ENCODE results near the gene LPCAT2.

The LPCAT2 gene

DNA sequence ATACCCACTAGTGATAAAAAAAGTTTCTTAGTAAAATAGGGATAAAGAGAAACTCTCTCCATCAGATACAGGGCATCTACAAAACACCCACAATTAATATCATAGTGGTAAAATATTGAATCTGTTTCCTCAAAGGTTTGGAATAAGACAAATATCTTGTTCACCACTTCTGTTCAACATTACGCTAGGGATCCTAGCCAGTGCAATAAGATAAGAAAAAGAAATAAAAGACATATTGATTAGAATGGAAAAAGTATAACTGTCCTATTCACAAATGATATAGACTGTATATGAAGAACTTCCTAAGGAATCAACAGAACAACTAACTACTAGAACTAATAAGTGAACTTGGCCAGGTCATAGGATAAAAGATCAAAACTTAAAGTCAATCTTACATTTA, 12.9 kb downstream of the LPCAT2 start:
- TF ChIP-seq, protein P1, sequence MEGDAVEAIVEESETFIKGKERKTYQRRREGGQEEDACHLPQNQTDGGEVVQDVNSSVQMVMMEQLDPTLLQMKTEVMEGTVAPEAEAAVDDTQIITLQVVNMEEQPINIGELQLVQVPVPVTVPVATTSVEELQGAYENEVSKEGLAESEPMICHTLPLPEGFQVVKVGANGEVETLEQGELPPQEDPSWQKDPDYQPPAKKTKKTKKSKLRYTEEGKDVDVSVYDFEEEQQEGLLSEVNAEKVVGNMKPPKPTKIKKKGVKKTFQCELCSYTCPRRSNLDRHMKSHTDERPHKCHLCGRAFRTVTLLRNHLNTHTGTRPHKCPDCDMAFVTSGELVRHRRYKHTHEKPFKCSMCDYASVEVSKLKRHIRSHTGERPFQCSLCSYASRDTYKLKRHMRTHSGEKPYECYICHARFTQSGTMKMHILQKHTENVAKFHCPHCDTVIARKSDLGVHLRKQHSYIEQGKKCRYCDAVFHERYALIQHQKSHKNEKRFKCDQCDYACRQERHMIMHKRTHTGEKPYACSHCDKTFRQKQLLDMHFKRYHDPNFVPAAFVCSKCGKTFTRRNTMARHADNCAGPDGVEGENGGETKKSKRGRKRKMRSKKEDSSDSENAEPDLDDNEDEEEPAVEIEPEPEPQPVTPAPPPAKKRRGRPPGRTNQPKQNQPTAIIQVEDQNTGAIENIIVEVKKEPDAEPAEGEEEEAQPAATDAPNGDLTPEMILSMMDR (IDR thresholded peaks at IDR 0.05) = no peak
- Histone ChIP-seq H3K9me3 (ENCODE audit: control insufficient read depth, low read length) (no peaks in the 10 kb centered on the region), H3K79me2 (no peaks in the 10 kb centered on the region), H3K36me3 (ENCODE audit: control insufficient read depth, insufficient read depth, low read length) (no peaks in the 10 kb centered on the region), H3K4me1 (no peaks in the 10 kb centered on the region), H3K27ac (no peak overlapping the region), H3K9ac (no peak overlapping the region), H3K27me3 (ENCODE audit: control insufficient read depth, insufficient read depth, low read length) (no peaks in the 10 kb centered on the region), H2AFZ (no peak overlapping the region), H3K4me3 (ENCODE audit: low read depth, low read length) (no peak overlapping the region), H3K4me2 (ENCODE audit: low read length) (no peak overlapping the region)

DNA sequence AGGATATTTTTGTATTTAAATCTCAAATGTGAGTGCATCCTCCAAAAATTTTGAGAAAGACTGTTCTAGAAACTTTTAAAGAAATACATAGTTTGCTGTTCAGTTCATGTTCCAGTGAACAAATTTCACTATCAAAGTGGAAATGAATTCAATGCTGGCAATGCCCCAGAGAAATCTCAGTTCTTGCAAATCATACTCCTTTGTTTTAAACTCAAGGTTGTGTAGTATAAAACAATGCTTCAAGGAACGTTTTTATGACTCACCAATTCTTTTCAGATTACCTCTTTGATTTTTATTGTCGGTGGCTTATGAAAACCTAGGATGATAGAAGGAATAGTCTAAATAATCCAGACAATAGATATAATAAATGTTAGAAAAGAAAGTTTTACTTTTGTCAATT, 17.6 kb downstream of the LPCAT2 start:
- Histone ChIP-seq H3K27ac (no peak overlapping the region), H3K27me3 (ENCODE audit: control insufficient read depth, insufficient read depth, low read length) (no peaks in the 10 kb centered on the region), H3K36me3 (ENCODE audit: control insufficient read depth, insufficient read depth, low read length) (no peaks in the 10 kb centered on the region), H2AFZ (no peak overlapping the region), H3K4me3 (ENCODE audit: low read depth, low read length) (no peak overlapping the region), H3K79me2 (no peaks in the 10 kb centered on the region), H3K9ac (no peak overlapping the region), H3K4me1 (no peaks in the 10 kb centered on the region), H3K4me2 (ENCODE audit: low read length) (no peak overlapping the region), H3K9me3 (ENCODE audit: control insufficient read depth, low read length) (no peaks in the 10 kb centered on the region)
- TF ChIP-seq, protein P1 (IDR thresholded peaks at IDR 0.05) = no peak

DNA sequence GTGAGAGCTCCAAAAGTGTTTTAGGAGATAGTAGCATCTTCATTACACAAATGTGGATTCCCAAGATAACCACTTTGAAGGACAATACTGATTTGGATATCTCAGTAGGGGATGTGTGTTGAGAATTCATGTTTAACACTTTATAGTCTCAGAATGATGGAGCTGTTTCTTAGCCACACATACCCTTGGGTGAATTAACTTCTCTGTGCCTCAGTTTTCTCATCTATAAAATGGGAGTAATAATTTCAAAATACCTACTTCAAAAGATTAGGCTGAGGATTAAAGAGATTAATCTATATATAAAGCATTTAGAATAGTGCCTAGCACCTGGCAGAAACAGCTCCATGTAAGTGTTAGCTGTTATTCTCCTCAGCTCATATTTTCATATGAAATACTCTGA, 19.0 kb downstream of the LPCAT2 start:
- Histone ChIP-seq H3K4me1 (no peaks in the 10 kb centered on the region), H3K36me3 (ENCODE audit: control insufficient read depth, insufficient read depth, low read length) (no peaks in the 10 kb centered on the region), H3K27me3 (ENCODE audit: control insufficient read depth, insufficient read depth, low read length) (no peaks in the 10 kb centered on the region), H2AFZ (no peak overlapping the region), H3K79me2 (no peaks in the 10 kb centered on the region), H3K4me3 (ENCODE audit: low read depth, low read length) (no peak overlapping the region), H3K9ac (no peak overlapping the region), H3K9me3 (ENCODE audit: control insufficient read depth, low read length) (no peaks in the 10 kb centered on the region), H3K4me2 (ENCODE audit: low read length) (no peak overlapping the region), H3K27ac (no peak overlapping the region)
- TF ChIP-seq, protein P1 (IDR thresholded peaks at IDR 0.05) = no peak

DNA sequence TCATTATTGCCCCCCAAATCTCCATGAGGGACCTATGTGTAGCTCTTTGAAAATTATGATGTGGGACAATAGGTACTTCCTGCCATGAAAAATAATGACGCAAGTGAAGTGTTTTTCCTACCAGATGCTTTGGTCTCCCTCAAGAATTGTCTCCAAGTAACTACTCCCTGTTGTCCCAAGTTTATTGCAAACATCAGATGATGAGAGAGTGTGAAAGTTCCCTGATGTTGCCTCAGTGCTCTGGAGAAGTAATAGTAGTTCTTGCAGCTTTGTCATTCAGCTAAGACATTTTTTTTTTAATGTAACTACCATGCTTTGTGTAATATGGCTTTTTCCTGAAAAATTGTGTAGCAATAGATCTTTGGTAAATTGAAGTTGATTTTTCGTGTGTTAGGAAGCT, 20.1 kb downstream of the LPCAT2 start:
- Histone ChIP-seq H3K4me1 (no peaks in the 10 kb centered on the region), H3K4me2 (ENCODE audit: low read length) (no peak overlapping the region), H3K27me3 (ENCODE audit: control insufficient read depth, insufficient read depth, low read length) (no peaks in the 10 kb centered on the region), H3K4me3 (ENCODE audit: low read depth, low read length) (no peak overlapping the region), H3K36me3 (ENCODE audit: control insufficient read depth, insufficient read depth, low read length) (no peaks in the 10 kb centered on the region), H3K9ac (no peak overlapping the region), H3K79me2 (no peaks in the 10 kb centered on the region), H3K9me3 (ENCODE audit: control insufficient read depth, low read length) (no peaks in the 10 kb centered on the region), H2AFZ (no peak overlapping the region), H3K27ac (no peak overlapping the region)
- TF ChIP-seq, protein P1 (IDR thresholded peaks at IDR 0.05) = no peak

DNA sequence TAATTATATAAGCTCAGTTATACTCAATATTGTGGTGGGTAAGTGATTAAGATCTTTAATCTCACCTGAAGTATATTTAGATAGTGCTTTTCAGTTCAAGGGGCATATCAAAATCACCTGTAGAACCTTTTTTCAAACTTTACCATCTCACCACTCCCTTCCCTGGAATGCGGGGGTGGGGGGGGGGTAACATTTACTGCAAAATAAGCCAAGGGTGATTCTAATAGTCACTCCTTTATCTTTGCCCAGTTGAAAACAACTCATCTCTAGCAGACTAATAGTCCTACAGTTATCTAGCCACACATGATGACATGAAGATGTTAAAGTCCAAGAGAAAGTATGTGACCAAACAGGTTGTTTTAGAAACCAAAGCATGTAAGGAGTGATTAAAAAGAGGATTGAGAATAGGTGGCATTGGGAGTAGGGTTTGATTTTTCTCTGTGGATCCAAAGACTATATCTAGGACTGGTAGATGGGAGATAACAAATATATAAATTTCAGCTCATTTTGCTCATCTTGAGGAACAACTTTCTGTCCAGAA, 21.5 kb downstream of the LPCAT2 start:
- Histone ChIP-seq H3K27ac (no peak overlapping the region), H3K36me3 (ENCODE audit: control insufficient read depth, insufficient read depth, low read length) (no peaks in the 10 kb centered on the region), H3K4me3 (ENCODE audit: low read depth, low read length) (no peak overlapping the region), H3K27me3 (ENCODE audit: control insufficient read depth, insufficient read depth, low read length) (no peaks in the 10 kb centered on the region), H3K9me3 (ENCODE audit: control insufficient read depth, low read length) (no peaks in the 10 kb centered on the region), H3K9ac (no peak overlapping the region), H3K79me2 (no peaks in the 10 kb centered on the region), H2AFZ (no peak overlapping the region), H3K4me2 (ENCODE audit: low read length) (no peak overlapping the region), H3K4me1 (no peaks in the 10 kb centered on the region)
- TF ChIP-seq, protein P1 (IDR thresholded peaks at IDR 0.05) = no peak
